ENCODE data around the gene MAGEB17.

MAGEB17 gene

DNA sequence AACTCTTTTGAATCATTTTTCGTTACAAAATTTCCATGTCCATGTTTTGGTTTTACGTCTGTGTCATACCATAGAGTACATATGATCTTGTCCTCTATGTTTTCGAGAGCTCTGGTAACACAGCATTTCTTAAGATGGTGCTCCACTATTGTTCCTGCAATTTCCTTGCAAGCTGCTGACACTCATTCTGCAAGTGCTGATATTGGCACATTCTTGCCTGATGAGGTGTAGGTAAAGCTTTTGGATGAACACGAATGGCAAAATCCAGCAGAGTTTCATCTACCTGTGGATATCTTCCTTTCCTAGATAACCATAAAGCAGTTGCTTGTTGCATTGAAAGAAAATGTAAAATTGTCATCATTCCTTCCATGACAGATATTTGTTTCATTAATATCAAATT, 41.3 kb downstream of the MAGEB17 start:
- Histone ChIP-seq H3K36me3 (ENCODE audit: insufficient read depth, low read length) (no peaks in the 10 kb centered on the region), H3K79me2 (ENCODE audit: control insufficient read depth, insufficient read depth, low read length, unreplicated experiment) (no peaks in the 10 kb centered on the region), H3K4me1 (ENCODE audit: control insufficient read depth, insufficient read depth, low read length, unreplicated experiment) (peaks cover 10% of the 10 kb centered on the region), H3K4me3 (ENCODE audit: low read depth, low read length) (no peak overlapping the region), H3K27me3 (ENCODE audit: insufficient read depth, low read length) (no peaks in the 10 kb centered on the region), H3K27ac (ENCODE audit: low read depth, low read length) (no peak overlapping the region), H2AFZ (ENCODE audit: low read length, unreplicated experiment) (no peak overlapping the region)

DNA sequence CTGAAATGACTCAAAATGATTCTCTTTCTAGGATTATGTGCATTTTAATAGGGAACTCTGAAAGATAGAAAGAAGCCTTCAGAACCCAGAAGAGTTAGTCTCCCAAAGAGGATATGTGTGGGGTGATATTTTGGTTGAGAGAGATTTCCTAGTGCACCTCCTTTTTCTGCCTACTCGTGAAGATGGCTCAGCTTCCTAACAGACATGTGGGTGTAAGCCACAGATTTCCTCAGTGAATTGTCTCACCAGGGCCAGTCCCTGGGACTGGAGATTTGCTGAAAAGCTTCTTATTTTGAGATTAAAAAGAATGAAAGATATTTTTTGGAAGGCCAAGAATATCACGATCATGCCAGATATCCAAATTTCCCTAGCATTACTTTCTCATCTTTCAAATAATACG, 42.8 kb downstream of the MAGEB17 start:
- no peaks in the 10 kb centered on the region for H3K36me3 ChIP-seq (ENCODE audit: insufficient read depth, low read length)
- H3K79me2 ChIP-seq (ENCODE audit: control insufficient read depth, insufficient read depth, low read length, unreplicated experiment): no peaks in the 10 kb centered on the region
- peaks cover 12% of the 10 kb centered on the region for H3K4me1 ChIP-seq (ENCODE audit: control insufficient read depth, insufficient read depth, low read length, unreplicated experiment)
- H3K27me3 ChIP-seq (ENCODE audit: insufficient read depth, low read length): no peaks in the 10 kb centered on the region
- H3K4me3 ChIP-seq (ENCODE audit: low read depth, low read length): no peak overlapping the region
- no peak overlapping the region for H2AFZ ChIP-seq (ENCODE audit: low read length, unreplicated experiment)
- no peak overlapping the region for H3K27ac ChIP-seq (ENCODE audit: low read depth, low read length)

DNA sequence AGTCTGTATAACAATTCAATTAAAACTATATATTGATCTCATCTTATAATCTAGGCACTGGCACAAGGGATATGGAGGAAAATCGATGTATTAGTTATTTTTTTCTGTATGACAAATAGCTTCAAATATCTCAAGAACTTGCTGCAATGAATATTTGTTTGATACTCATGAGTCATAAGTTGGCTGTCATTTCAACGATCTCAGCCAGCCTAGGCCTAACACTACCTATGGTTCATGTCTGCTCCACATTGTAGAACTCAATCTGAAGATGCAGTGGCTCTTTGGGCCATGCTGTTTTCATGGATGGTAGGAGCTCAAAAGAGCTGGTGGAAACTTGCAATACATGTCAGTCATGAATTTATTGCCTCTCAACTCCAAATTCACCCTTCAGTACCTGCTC, 44.7 kb downstream of the MAGEB17 start:
- Histone ChIP-seq H3K27me3 (ENCODE audit: insufficient read depth, low read length) (no peaks in the 10 kb centered on the region), H3K27ac (ENCODE audit: low read depth, low read length) (no peak overlapping the region), H3K4me1 (ENCODE audit: control insufficient read depth, insufficient read depth, low read length, unreplicated experiment) (peaks cover 12% of the 10 kb centered on the region), H3K79me2 (ENCODE audit: control insufficient read depth, insufficient read depth, low read length, unreplicated experiment) (no peaks in the 10 kb centered on the region), H3K4me3 (ENCODE audit: low read depth, low read length) (no peak overlapping the region), H3K36me3 (ENCODE audit: insufficient read depth, low read length) (no peaks in the 10 kb centered on the region), H2AFZ (ENCODE audit: low read length, unreplicated experiment) (no peak overlapping the region)

DNA sequence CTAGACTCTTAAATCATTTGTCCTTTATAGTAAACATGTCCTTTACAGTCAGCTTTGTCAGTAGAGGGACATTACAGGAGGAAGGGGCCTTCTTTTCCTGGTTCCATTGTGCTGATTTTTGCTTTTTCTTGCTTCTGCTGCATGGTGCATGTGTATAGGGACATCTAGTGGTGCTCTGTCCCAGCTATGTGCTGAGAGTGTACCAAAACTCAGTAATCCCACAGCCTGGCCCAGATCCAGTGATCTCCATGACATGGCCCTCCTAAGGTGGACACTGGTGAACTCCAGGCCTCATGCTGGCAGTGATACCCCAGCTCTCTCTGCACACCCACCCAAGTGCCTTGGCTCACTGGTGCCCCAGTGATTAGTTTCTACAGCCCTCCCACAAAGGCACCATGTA, 45.2 kb downstream of the MAGEB17 start:
- H3K4me1 ChIP-seq (ENCODE audit: control insufficient read depth, insufficient read depth, low read length, unreplicated experiment): peaks cover 12% of the 10 kb centered on the region
- no peaks in the 10 kb centered on the region for H3K36me3 ChIP-seq (ENCODE audit: insufficient read depth, low read length)
- H3K27ac ChIP-seq (ENCODE audit: low read depth, low read length): no peak overlapping the region
- H3K79me2 ChIP-seq (ENCODE audit: control insufficient read depth, insufficient read depth, low read length, unreplicated experiment): no peaks in the 10 kb centered on the region
- H3K4me3 ChIP-seq (ENCODE audit: low read depth, low read length): no peak overlapping the region
- H3K27me3 ChIP-seq (ENCODE audit: insufficient read depth, low read length): no peaks in the 10 kb centered on the region
- H2AFZ ChIP-seq (ENCODE audit: low read length, unreplicated experiment): no peak overlapping the region

DNA sequence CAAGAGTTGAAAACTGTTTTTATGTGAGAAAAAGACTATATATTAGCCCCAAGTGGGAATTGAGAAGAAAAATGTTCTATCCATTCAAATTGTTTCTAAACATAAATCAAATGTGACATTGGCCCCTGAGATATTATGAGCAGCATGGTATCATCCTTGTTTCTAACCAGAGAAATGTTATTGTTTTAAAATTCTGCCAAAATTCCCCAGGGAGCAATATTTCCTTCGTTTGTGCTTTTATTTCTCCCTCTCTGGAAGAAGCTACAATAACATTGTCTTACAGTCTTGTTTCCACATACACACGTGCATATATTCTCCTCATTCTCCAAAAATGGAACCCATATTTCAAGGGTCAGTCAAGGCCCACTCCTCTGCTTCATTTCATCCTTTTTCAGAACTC, 46.7 kb downstream of the MAGEB17 start:
- Histone ChIP-seq H3K27ac (ENCODE audit: low read depth, low read length) (no peak overlapping the region), H3K79me2 (ENCODE audit: control insufficient read depth, insufficient read depth, low read length, unreplicated experiment) (no peaks in the 10 kb centered on the region), H3K4me3 (ENCODE audit: low read depth, low read length) (no peak overlapping the region)

DNA sequence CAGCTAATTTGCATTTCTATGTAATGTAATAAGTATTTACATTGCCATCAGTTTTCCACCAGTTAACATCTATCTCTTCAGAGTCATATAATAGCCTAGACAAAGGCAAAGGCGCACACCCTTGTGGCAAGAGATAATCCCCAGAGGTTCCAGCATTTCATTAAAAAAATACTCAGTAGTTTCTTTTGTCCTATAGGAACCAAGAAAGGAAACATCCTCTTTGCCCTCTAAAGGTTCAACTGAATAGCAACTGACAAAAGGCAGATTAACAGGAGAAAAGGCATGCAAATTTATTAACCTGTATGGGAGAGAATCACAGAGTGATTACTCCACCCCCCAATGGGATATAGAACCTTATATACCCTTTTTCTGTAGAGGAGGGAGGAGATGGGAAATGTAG, 48.4 kb downstream of the MAGEB17 start:
- Histone ChIP-seq H3K27ac (ENCODE audit: low read depth, low read length) (no peak overlapping the region), H3K79me2 (ENCODE audit: control insufficient read depth, insufficient read depth, low read length, unreplicated experiment) (no peaks in the 10 kb centered on the region), H3K27me3 (ENCODE audit: insufficient read depth, low read length) (no peaks in the 10 kb centered on the region), H3K36me3 (ENCODE audit: insufficient read depth, low read length) (no peaks in the 10 kb centered on the region), H3K4me3 (ENCODE audit: low read depth, low read length) (no peak overlapping the region), H2AFZ (ENCODE audit: low read length, unreplicated experiment) (no peak overlapping the region), H3K4me1 (ENCODE audit: control insufficient read depth, insufficient read depth, low read length, unreplicated experiment) (peaks cover 12% of the 10 kb centered on the region)

More for the DNA sequence above, 46.7 kb downstream of the MAGEB17 start:
- H3K4me1 ChIP-seq (ENCODE audit: control insufficient read depth, insufficient read depth, low read length, unreplicated experiment): peaks cover 12% of the 10 kb centered on the region
- no peak overlapping the region for H2AFZ ChIP-seq (ENCODE audit: low read length, unreplicated experiment)
- no peaks in the 10 kb centered on the region for H3K27me3 ChIP-seq (ENCODE audit: insufficient read depth, low read length)
- H3K36me3 ChIP-seq (ENCODE audit: insufficient read depth, low read length): no peaks in the 10 kb centered on the region
